IMR-90 (cell line): ENCODE results near the gene TBC1D22A. TPM values are rescaled to one million over a fixed set of nuclear protein-coding genes. Genes with fewer than 3 reads are reported as not detected.
A peak's percentile ranks its signal among the peaks of the same experiment; 100 is the strongest.

Experiments used
- ATAC-seq: fragments of 200-7000 bp; cut with Tn5 transposase; 2 replicates; pipeline ENCODE4 v1.9.1; 2020; ENCODE audit warnings: low read depth, mild to moderate bottlenecking, moderate library complexity
- BruUV-seq: library from RNA; stranded (reverse); fragments of 400-500 nt; replicated peaks from 2 replicates; lab custom pipeline; 2021; lab: Mats Ljungman, UMichigan
- CTCF ChIA-PET: fragments of 300-600 bp; formaldehyde crosslinking; extraction: SDS; loops from one replicate; lab custom pipeline; 2021; ENCODE audit warnings: antibody characterized with exemption; lab: Yijun Ruan, JAX
- POLR2A ChIA-PET: fragments of 300-600 bp; sonication (Branson Sonifier 250); formaldehyde crosslinking; loops from one replicate; lab custom pipeline; 2022; ENCODE audit warnings: antibody characterized with exemption; ENCODE audit not compliant: unreplicated experiment; lab: Charles Lee
- DNase-seq: peaks from one replicate; pipeline ENCODE4 v3.0.0; 2013
- H2AFZ ChIP-seq: replicated peaks from 2 replicates; pipeline ENCODE3; 2013; ENCODE audit warnings: low read length, mild to moderate bottlenecking; ENCODE audit not compliant: poor library complexity
- H2AK5ac ChIP-seq: 2 replicates; pipeline ENCODE4 v1.6.1; 2013; ENCODE audit warnings: low read depth, low read length, inconsistent platforms
- H2AK9ac ChIP-seq: replicated peaks from 2 replicates; pipeline ENCODE3; 2013; ENCODE audit warnings: mild to moderate bottlenecking, low read depth, low read length, moderate library complexity; ENCODE audit not compliant: poor library complexity
- H2BK120ac ChIP-seq: 2 replicates; pipeline ENCODE4 v1.6.1; 2013; ENCODE audit warnings: low read depth, low read length, inconsistent platforms
- H2BK15ac ChIP-seq: 3 replicates; pipeline ENCODE4 v1.6.1; 2013; ENCODE audit warnings: low read depth, low read length, inconsistent platforms
- H2BK20ac ChIP-seq: 2 replicates; pipeline ENCODE4 v1.6.1; 2013; ENCODE audit warnings: low read depth, mild to moderate bottlenecking, inconsistent platforms, low read length, moderate library complexity
- H2BK5ac ChIP-seq: 2 replicates; pipeline ENCODE4 v1.6.1; 2013; ENCODE audit warnings: mild to moderate bottlenecking, low read depth, low read length, inconsistent platforms; ENCODE audit not compliant: poor library complexity, severe bottlenecking
- H3K14ac ChIP-seq: replicated peaks from 2 replicates; pipeline ENCODE4 v1.6.1; 2013; ENCODE audit warnings: low read depth, low read length, inconsistent platforms
- H3K18ac ChIP-seq: 2 replicates; pipeline ENCODE4 v1.6.1; 2013; ENCODE audit warnings: low read depth, low read length, control low read depth
- H3K23ac ChIP-seq: 2 replicates; pipeline ENCODE4 v1.6.1; 2013; ENCODE audit warnings: low read depth, low read length, inconsistent platforms
- H3K27ac ChIP-seq: 2 replicates; pipeline ENCODE4 v1.5.1; 2013; ENCODE audit warnings: mild to moderate bottlenecking, control low read depth, low read length; ENCODE audit not compliant: insufficient read depth
- H3K27me3 ChIP-seq: 2 replicates; pipeline ENCODE4 v1.6.1; 2013; ENCODE audit warnings: low read length; ENCODE audit not compliant: control insufficient read depth, insufficient read depth
- H3K36me3 ChIP-seq: 2 replicates; pipeline ENCODE4 v1.6.1; 2013; ENCODE audit warnings: low read length, mixed read lengths; ENCODE audit not compliant: control insufficient read depth, insufficient read depth
- H3K4ac ChIP-seq: 2 replicates; pipeline ENCODE4 v1.6.1; 2013; ENCODE audit warnings: low read depth, low read length, inconsistent platforms
- H3K4me1 ChIP-seq: 2 replicates; pipeline ENCODE4 v1.6.1; 2013; ENCODE audit warnings: low read length, mixed read lengths; ENCODE audit not compliant: control insufficient read depth, insufficient read depth
- H3K4me2 ChIP-seq: 2 replicates; pipeline ENCODE4 v1.6.1; 2013; ENCODE audit warnings: low read depth, mild to moderate bottlenecking, control low read depth, low read length, moderate library complexity
- H3K4me3 ChIP-seq: 2 replicates; pipeline ENCODE4 v1.5.1; 2013; ENCODE audit warnings: low read depth, mild to moderate bottlenecking, control low read depth, low read length, moderate library complexity; ENCODE audit not compliant: insufficient read depth
- H3K56ac ChIP-seq: 2 replicates; pipeline ENCODE4 v1.6.1; 2013; ENCODE audit warnings: low read length, inconsistent platforms; ENCODE audit not compliant: insufficient read depth; ENCODE audit errors: extremely low read depth
- H3K79me1 ChIP-seq, 2 experiments: 2 replicates each; pipeline ENCODE4 v1.6.1; 2013; ENCODE audit warnings: low read length in 2 of 2, inconsistent platforms in 1 of 2, low read depth in 1 of 2
- H3K9ac ChIP-seq: 2 replicates; pipeline ENCODE4 v1.6.1; 2013; ENCODE audit warnings: low read depth, low read length, control low read depth
- H3K9me1 ChIP-seq: 2 replicates; pipeline ENCODE4 v1.6.1; 2013; ENCODE audit warnings: low read length, inconsistent platforms; ENCODE audit not compliant: insufficient read depth
- H3K9me3 ChIP-seq: 2 replicates; pipeline ENCODE4 v1.6.1; 2013; ENCODE audit warnings: low read length; ENCODE audit not compliant: control insufficient read depth, insufficient read depth
- H4K20me1 ChIP-seq: 2 replicates; pipeline ENCODE4 v1.6.1; 2013; ENCODE audit warnings: low read length, inconsistent platforms; ENCODE audit not compliant: insufficient read depth
- H4K5ac ChIP-seq: 2 replicates; pipeline ENCODE4 v1.6.1; 2013; ENCODE audit warnings: mild to moderate bottlenecking, low read depth, low read length, control low read depth
- H4K8ac ChIP-seq, 2 experiments: 2 replicates each; pipeline ENCODE4 v1.6.1; 2013; ENCODE audit warnings: low read depth in 2 of 2, low read length in 2 of 2, control low read depth in 1 of 2, inconsistent platforms in 1 of 2
- H4K91ac ChIP-seq: 2 replicates; pipeline ENCODE4 v1.6.1; 2013; ENCODE audit warnings: low read depth, low read length, inconsistent platforms; ENCODE audit not compliant: insufficient read depth
- BHLHE40 ChIP-seq: fragments of 150-350 bp; IDR thresholded peaks from 2 replicates; pipeline ENCODE4 v1.6.1; 2016; ENCODE audit warnings: mild to moderate bottlenecking, low read depth, low read length
- CEBPB ChIP-seq: IDR thresholded peaks from 2 replicates; pipeline ENCODE4 v1.6.1; 2012; ENCODE audit warnings: low read depth, low read length, improper control_type of control experiment
- CHD1 ChIP-seq: IDR thresholded peaks from 2 replicates; pipeline ENCODE4 v1.6.1; 2012; ENCODE audit warnings: low read depth, low read length, improper control_type of control experiment
- CTCF ChIP-seq: conservative IDR thresholded peaks from 2 replicates; pipeline ENCODE4 v1.5.1; 2012; ENCODE audit warnings: mild to moderate bottlenecking, low read depth, low read length, improper control_type of control experiment
- ELK1 ChIP-seq: fragments of 150-350 bp; IDR thresholded peaks from 2 replicates; pipeline ENCODE4 v1.6.1; 2016; ENCODE audit warnings: low read depth, mild to moderate bottlenecking, low read length, moderate library complexity, borderline replicate concordance
- FOS ChIP-seq: fragments of 150-350 bp; IDR thresholded peaks from 2 replicates; pipeline ENCODE4 v1.6.1; 2016; ENCODE audit warnings: low read depth, low read length
- MAFK ChIP-seq: IDR thresholded peaks from 2 replicates; pipeline ENCODE4 v1.6.1; 2012; ENCODE audit warnings: low read depth, low read length, improper control_type of control experiment
- MAZ ChIP-seq: IDR thresholded peaks from 2 replicates; pipeline ENCODE4 v1.6.1; 2012; ENCODE audit warnings: low read depth, mild to moderate bottlenecking, low read length, improper control_type of control experiment, moderate library complexity, borderline replicate concordance
- MXI1 ChIP-seq: IDR thresholded peaks from 2 replicates; pipeline ENCODE4 v1.6.1; 2012; ENCODE audit warnings: low read depth, mild to moderate bottlenecking, low read length, moderate library complexity, borderline replicate concordance
- NFE2L2 ChIP-seq: fragments of 150-350 bp; IDR thresholded peaks from 2 replicates; pipeline ENCODE4 v1.6.1; 2016; ENCODE audit warnings: low read depth, mild to moderate bottlenecking, low read length
- POLR2A ChIP-seq: IDR thresholded peaks from 2 replicates; pipeline ENCODE4 v1.6.1; 2012; ENCODE audit warnings: mild to moderate bottlenecking, low read depth, low read length
- RAD21 ChIP-seq: IDR thresholded peaks from 2 replicates; pipeline ENCODE4 v1.6.1; 2012; ENCODE audit warnings: low read length, improper control_type of control experiment
- RCOR1 ChIP-seq: IDR thresholded peaks from 2 replicates; pipeline ENCODE4 v1.6.1; 2012; ENCODE audit warnings: mild to moderate bottlenecking, low read length, improper control_type of control experiment; ENCODE audit not compliant: insufficient replicate concordance
- RFX5 ChIP-seq: IDR thresholded peaks from 2 replicates; pipeline ENCODE4 v1.8.0; 2012; ENCODE audit warnings: low read depth, mild to moderate bottlenecking, low read length, moderate library complexity
- SMC3 ChIP-seq: fragments of 150-350 bp; IDR thresholded peaks from 2 replicates; pipeline ENCODE4 v1.6.1; 2016; ENCODE audit warnings: low read depth, mild to moderate bottlenecking, antibody characterized with exemption, low read length, moderate library complexity
- USF2 ChIP-seq: fragments of 150-350 bp; IDR thresholded peaks from 2 replicates; pipeline ENCODE4 v1.6.1; 2017; ENCODE audit warnings: mild to moderate bottlenecking, antibody characterized with exemption, low read length, low read depth
- WGBS, 2 experiments: methylation state at CpG; one replicate each; pipeline versions ENCODE4 v1.1.5 to v1.1.7; 2013; ENCODE audit warnings: missing lambda C conversion rate in 2 of 2; ENCODE audit not compliant: insufficient read length in 1 of 2; ENCODE audit errors: extremely low coverage in 2 of 2; 5-methylcytosine and 5-hydroxymethylcytosine counted together
- dilution Hi-C: fragments of 300-500 bp; cut with HindIII; formaldehyde crosslinking; loops from one replicate; pipeline ENCODE4 v1.14.3; 2018; ENCODE audit warnings: low sequenced_read_pairs; ENCODE audit not compliant: unreplicated experiment
- in situ Hi-C: fragments of 300-500 bp; cut with MboI; formaldehyde crosslinking; loops from 3 replicates; pipeline ENCODE4 v1.14.3; 2019; ENCODE audit warnings: low sequenced_read_pairs, inconsistent platforms, mixed read lengths
- intact Hi-C: fragments of 100-400 bp; cut with micrococcal nuclease; formaldehyde crosslinking; loops from 2 replicates; pipeline ENCODE4 v1.10.0; 2022
- polyA plus RNA-seq, 3 experiments: library from polyadenylated mRNA; depleted of rRNA; stranded (reverse); fragments of >200 nt; gene quantifications; 2 replicates each; pipeline ENCODE4 v1.2.3, GENCODE V29; 2012; ENCODE audit warnings: low replicate concordance in 1 of 3
- total RNA-seq: library from RNA; depleted of rRNA; stranded (reverse); fragments of >200 nt; gene quantifications from 2 replicates; pipeline ENCODE4 v1.2.3, GENCODE V29; 2012

Gene TBC1D22A
- total and polyA plus RNA-seq, 2 of the 4 experiments (the other 2 are of a cell fraction) = 9.0 to 16.7 TPM

- dilution Hi-C loops = no loop called here
- Histone ChIP-seq H2BK20ac (no peak overlapping the region), H4K91ac (no peak overlapping the region), H3K79me1 (peaks cover 28 to 39% of the 10 kb centered on the region in 2 experiments), H3K9me1 (0 out of 2 replicates have a peak, but pooled peaks cover 7% of the 10 kb centered on the region), H3K23ac (no peak overlapping the region), H3K4me2 (no peak overlapping the region), H3K9ac (no peak overlapping the region), H2AK5ac (no peak overlapping the region), H3K56ac (no peak overlapping the region), H2BK5ac (no peak overlapping the region), H3K9me3 (no peaks in the 10 kb centered on the region), H3K27ac (no peak overlapping the region), H3K4me3 (no peak overlapping the region), H3K18ac (no peak overlapping the region), H3K27me3 (no peaks in the 10 kb centered on the region), H2AFZ (no peak overlapping the region), H4K8ac (no peak overlapping the region), H2BK15ac (no peak overlapping the region), H3K4ac (no peak overlapping the region), H3K14ac (no peak overlapping the region), H2AK9ac (peak overlapping the region; percentile 21), H2BK120ac (no peak overlapping the region), H3K36me3 (peaks cover 22% of the 10 kb centered on the region), H4K5ac (no peak overlapping the region), H4K20me1 (peaks cover 19% of the 10 kb centered on the region), H3K4me1 (peaks cover 6% of the 10 kb centered on the region; the same call in 1 of the 2 replicates)
- TF ChIP-seq NFE2L2 (no peak), BHLHE40 (no peak), CHD1 (no peak), POLR2A (no peak), SMC3 (no peak), CEBPB (no peak), CTCF (no peak), ELK1 (no peak), MXI1 (no peak), FOS (no peak), RFX5 (no peak), USF2 (no peak), MAFK (no peak), MAZ (no peak), RCOR1 (no peak), RAD21 (no peak)
- DNase-seq = no peak
- BruUV-seq = no TSS peak
- CTCF ChIA-PET = no interaction called here
- in situ Hi-C loops = no loop called here
- ATAC-seq = no peak
- intact Hi-C loops = no loop called here
- WGBS, 2 experiments = 71% methylated on average over 3 of the region's 15 CpGs; no CpG with 5 or more reads in 1 of the 2 experiments
- POLR2A ChIA-PET = no interaction called here
These were observed 38.9 kb downstream of the TBC1D22A start for GRCh38 chr22:46801331-46801811.
